GM21390 (cell line): Measurements from ENCODE around the gene ALPL.
"Not testable (repeated sequence)": the region's sequence is repeated elsewhere in the genome, so short reads cannot be mapped to it uniquely, and the experiment has no call there.

Experiments used
- ATAC-seq: cut with Tn5 transposase; IDR thresholded peaks from one replicate; pipeline ENCODE4 v1.9.1; 2021; ENCODE audit not compliant: unreplicated experiment

ALPL gene

GRCh38 chr1:21553116-21553926 lies 44.1 kb downstream of the ALPL start:
- no peak for ATAC-seq

GRCh38 chr1:21559788-21560567 lies 50.8 kb downstream of the ALPL start:
- no peak for ATAC-seq

GRCh38 chr1:21560916-21561638 lies 51.9 kb downstream of the ALPL start:
- no peak for ATAC-seq

GRCh38 chr1:21562896-21563295 lies 53.7 kb downstream of the ALPL start:
- no peak for ATAC-seq

GRCh38 chr1:21563971-21564370 lies 54.7 kb downstream of the ALPL start:
- ATAC-seq: no peak

- no peak for ATAC-seq
Observed at GRCh38 chr1:21564521-21565095, 55.4 kb downstream of the ALPL start.

GRCh38 chr1:21565285-21565684 lies 56.1 kb downstream of the ALPL start:
- ATAC-seq: no peak

- ATAC-seq: not testable (repeated sequence)
Observed at GRCh38 chr1:21566361-21566760, 57.1 kb downstream of the ALPL start.

- ATAC-seq: no peak
Observed at GRCh38 chr1:21567241-21568005, 58.2 kb downstream of the ALPL start.

GRCh38 chr1:21568006-21568746 lies 59.0 kb downstream of the ALPL start:
- no peak for ATAC-seq

GRCh38 chr1:21568809-21569385 lies 59.7 kb downstream of the ALPL start:
- ATAC-seq: no peak

GRCh38 chr1:21569820-21570527 lies 60.8 kb downstream of the ALPL start:
- no peak for ATAC-seq

GRCh38 chr1:21570528-21570875 lies 61.3 kb downstream of the ALPL start:
- ATAC-seq: no peak

GRCh38 chr1:21570885-21571284 lies 61.7 kb downstream of the ALPL start:
- no peak for ATAC-seq

GRCh38 chr1:21572221-21572620 lies 63.0 kb downstream of the ALPL start:
- no peak for ATAC-seq

GRCh38 chr1:21572735-21573277 lies 63.6 kb downstream of the ALPL start:
- ATAC-seq: no peak

- no peak for ATAC-seq
Observed at GRCh38 chr1:21573475-21573874, 64.3 kb downstream of the ALPL start.

- no peak for ATAC-seq
Observed at GRCh38 chr1:21573971-21574465, 64.8 kb downstream of the ALPL start.
